GM18868 (cell line): ENCODE measurements around the gene OR2F1.
A peak's percentile ranks its signal among the peaks of the same experiment; 100 is the strongest.

Experiments used
- ATAC-seq: cut with Tn5 transposase; IDR thresholded peaks from one replicate; pipeline ENCODE4 v1.9.1; 2021; ENCODE audit warnings: mild to moderate bottlenecking, moderate library complexity; ENCODE audit not compliant: unreplicated experiment

Gene OR2F1, protein sequence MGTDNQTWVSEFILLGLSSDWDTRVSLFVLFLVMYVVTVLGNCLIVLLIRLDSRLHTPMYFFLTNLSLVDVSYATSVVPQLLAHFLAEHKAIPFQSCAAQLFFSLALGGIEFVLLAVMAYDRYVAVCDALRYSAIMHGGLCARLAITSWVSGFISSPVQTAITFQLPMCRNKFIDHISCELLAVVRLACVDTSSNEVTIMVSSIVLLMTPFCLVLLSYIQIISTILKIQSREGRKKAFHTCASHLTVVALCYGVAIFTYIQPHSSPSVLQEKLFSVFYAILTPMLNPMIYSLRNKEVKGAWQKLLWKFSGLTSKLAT

DNA sequence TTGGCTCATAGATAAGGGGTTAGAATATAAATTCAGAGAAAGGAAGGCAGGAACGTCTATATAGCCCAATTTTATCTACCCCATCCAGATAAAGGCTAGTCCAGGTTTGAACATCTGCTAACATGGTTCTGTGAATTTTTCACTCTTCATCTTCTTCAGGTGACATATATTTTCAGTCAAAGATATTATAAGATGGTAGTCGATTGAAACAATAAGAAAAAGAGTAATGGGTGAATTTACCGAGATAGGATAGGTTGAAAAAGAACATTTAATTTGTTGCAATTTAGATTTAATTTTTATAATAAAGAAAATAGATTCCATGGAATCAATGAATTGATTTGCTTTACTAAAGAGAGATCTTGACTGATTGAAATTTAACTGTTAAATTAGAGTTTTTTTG, at the start of gene OR2F1:
Gene OR2F1 (plus strand): TSS at position 301 of the 400 bp plus-strand sequence. CDS start 5,127 bp downstream, outside the sequence.
- ATAC-seq = no peak

DNA sequence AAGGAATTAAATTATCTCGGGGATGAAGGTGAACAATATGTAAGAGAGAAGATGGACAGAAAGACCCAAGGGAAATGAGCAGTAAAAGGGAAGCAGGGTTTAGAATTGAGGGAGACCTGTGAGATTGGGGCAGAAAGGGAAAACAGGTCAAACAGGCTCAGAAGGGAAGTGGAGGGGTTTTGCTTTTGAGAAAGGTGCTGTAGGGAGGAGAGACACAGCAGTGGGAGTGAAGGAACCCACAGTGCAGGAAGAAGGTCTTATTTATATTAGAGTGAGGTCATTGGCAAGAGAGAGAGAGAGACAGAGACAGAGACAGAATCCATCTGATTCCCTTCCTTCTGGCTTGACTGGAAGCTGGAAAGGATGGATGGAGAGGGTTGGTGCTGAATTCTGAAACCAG, 49.1 kb upstream of the OR2F1 start:
- ATAC-seq = no peak

DNA sequence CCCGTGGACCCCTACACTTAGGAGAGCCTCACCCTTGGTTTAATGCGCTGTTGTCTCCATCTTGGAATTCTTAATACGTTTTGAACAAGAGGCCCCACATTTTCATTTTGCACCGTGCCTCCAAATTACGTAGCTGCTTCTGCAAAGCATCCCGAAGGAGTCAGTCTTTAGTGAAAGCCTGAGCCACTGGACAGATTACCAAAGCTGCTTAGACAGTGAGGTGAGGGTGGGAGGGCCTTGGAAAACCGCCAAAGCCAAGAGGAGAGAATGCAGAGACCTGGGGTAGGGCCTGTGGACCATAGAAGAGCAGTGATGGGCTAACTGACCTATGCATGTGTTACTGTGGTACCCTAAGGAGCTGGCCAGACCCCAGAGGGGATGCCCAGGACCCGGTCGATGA, 48.5 kb upstream of the OR2F1 start:
- ATAC-seq = no peak

DNA sequence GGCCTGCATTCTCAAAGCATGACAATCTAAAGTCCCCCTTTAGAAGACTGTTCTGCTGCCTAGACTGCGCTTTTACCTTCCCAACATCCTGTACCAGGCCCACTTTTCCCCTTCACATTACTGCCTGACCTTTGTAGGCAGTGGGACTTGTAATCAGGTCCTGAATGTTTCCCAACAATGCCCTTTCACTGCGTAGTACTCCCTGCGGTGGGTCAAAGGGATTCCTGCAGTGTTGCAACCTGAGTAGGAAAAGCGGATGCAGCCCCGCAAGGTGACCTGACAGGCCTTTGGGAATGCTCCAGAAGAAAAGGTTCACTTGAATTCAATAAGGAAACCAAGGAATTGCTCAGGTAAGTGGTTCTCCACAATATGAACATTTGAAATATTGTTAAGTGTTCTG, 47.7 kb upstream of the OR2F1 start:
- ATAC-seq = no peak

DNA sequence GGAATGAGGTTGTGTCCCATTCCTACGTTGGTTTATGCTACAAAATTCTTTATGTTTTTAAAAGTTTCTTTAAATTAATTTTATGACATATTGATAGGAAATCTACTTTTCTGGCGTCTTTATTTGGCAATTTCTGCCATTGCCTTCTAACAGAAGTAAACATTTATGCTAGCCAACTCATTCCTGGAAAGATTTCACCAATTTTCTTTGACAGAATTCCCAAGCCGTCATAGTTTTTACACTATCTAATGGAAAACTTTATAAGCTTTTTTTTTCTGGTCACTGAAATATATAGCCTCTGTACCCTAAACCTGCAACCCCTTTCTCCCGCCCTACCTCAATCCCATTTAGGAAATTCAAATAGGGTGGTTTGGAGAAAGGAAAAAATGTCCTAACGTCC, 46.5 kb upstream of the OR2F1 start:
- ATAC-seq = no peak

DNA sequence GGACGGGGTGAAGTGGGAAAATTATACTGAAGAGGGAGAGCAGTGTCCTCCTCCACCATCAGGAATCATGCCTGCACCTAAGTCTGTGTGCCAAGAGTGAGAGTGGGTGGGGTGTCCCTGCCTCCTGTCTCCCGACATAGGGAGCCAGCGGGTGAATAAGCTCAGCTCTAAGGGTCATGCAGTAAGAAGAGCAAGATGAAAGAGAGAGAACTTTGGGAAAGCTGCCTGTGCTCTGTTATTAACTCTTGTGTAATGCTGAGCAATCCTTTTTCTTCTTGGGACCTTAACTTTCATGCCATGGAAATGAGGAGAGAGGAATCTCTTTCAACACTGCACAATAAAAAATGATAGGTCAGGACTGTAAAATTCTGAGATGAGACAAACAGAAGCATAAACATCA, 44.8 kb upstream of the OR2F1 start:
- no peak for ATAC-seq

DNA sequence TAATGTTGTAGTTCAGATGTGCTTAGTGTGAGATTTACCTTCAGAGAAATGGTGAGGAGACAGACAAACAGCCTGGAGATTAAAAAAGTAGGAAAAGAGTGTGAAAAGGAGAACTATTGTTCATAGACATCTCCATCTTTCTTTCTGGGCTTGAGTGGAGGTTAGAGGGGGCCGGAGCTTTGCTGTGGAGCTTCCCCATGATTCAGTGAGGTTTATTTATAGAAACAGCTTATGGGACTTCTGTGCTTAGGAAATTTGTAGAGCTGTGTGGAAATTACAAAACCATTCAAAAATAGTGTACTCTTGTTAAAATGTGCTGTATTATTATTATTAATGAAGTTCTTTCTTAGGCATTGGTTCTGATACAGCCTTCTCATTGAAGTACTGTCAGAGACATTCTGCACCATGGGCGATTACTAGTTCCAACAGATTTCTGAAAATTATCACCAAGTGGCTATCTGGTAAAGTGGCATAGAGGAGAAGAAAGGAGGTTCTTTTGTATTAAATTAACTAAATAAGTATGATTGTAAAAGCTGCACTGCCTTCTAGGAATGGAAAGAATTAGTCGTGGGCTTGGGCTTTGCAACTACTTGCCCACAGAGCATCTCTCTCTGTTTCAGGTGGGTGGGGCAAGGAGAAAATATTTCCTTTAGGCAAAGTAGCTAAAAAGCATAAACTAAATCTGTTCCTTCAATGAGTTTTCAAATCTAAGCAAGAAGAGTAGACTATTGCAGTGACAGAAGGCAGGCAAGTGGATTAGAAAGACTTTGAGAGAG, 44.0 kb upstream of the OR2F1 start:
- no peak for ATAC-seq

DNA sequence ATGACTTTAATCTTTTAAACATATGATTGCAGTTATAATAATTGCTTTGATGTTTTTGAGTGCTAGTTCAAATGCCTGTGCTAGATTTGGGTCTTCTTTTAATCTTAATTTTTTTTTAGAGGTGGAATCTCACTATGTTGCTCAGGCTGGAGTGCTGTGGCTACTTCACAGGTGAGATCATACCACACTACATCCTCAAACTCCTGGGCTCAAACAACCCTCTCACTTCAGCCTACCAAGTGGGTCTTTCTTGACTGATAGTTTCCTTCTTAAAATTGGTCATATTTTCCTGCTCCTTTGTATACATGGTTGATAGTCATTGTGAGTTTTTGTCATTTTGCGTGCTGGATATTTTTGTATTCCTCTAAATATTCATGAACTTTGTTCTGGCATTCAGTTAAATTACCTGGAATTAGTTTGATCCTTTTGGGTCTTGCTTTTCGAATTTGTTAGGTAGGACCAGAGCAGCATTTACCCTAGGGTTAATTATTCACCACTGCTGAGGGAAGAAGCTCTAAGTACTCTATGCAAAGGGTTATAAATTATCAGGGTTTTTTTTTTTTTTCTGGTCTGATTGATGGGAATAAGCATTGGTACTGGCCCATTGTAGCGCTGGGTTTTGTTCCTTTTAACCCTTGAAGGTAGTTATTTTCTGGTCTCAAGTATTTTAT, 40.6 kb upstream of the OR2F1 start:
- ATAC-seq = no peak

DNA sequence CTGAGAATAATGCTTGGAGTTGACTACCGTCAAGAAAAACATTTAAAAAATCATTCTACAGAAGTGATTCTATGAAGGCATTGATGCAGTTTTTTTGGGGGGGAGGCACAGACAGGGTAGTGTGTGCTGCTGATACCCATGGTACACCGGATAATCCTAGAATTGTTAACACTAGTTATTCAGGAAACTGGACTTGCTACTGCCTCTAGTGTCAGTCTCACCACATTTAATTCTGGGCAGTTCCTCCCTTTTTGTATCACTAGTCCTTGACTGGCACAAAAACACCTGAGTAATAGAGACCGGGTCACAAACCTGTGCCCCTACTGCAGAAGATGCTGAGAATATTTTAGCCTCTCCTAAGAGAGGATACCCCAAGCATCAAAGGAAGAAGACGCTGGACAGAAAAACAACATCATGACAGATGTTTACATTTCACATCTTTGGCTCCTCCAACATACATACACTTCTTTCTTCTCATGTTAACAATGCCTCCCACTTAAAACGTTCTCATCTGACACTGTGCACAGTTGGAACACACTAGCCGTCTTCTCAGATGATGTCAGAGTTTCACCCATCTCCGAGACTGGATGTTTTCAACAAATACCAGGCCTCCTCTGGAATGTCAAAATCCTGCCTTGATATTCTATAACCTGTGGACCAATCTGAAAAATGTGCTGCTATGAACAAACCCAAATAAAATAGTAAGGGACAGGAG, 39.5 kb upstream of the OR2F1 start:
- ATAC-seq = no peak

DNA sequence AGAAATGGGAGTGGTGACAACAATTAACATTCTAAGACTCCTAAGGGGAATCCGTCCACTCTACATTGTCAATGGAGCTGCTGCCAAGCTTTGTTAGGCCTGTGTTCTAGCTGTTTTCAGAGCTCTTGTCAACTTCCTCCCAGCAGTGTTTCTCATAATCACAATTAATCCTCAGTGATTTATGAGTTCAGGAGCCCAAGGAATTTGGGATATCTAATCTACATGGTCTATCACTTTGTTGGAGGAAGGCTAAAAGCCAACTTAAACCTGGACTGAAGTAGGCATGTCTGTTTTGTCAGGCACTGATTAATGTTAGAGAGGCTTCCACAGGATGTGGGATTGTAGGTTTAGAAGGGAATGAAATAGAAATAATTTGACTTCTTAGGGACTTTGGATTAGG, 29.8 kb upstream of the OR2F1 start:
- ATAC-seq = no peak

DNA sequence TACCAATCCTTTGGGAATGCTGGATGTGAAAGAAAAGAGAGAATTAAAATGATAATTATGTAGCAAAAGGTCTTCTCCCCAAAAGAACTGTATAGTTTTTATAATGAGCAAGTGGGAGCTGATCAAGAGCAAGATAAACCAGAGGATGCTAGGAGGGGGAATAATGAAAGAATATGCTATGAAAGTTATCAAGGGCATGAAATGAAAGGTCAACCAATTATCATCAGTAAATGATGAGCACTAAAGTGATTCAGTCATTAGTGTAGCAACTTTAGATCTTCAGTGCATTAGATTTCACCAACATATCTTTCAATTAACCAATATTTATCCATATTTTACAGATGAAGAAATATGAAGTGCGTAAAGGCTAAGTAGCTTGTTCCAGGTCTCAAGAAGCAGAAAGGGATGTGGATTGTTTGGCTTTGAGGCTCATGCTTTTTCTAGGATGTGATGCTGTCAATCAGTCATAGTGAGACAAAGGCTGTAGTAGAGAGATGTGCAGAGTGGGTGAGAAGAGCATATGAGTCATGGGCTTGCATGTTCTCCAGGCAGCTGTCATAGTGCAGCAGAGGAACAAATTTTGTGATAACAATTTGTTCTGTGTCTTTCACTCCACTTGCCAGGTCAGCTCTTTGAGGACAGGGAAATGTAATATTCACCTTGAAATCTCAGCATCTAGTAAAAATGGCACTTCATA, 25.3 kb upstream of the OR2F1 start:
- ATAC-seq = peak; percentile 72

DNA sequence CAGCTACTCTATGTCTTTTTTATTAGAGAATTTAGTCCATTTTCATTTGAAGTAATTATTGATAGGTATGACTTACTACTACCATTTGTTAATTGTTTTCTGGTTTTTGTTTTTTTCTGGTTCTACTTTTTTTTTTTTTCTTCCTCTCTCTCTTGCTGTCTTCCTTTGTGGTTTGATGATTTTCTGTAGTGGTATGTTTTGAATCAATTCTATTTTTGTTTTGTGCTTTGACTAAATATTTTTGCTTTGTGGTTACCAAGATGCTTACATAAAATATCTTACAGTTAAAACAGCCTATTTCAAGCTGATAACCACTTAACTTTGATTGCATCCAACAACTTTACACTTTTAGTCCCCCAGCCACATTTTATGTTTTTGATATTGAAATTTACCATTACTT, 22.9 kb upstream of the OR2F1 start:
- ATAC-seq = no peak

DNA sequence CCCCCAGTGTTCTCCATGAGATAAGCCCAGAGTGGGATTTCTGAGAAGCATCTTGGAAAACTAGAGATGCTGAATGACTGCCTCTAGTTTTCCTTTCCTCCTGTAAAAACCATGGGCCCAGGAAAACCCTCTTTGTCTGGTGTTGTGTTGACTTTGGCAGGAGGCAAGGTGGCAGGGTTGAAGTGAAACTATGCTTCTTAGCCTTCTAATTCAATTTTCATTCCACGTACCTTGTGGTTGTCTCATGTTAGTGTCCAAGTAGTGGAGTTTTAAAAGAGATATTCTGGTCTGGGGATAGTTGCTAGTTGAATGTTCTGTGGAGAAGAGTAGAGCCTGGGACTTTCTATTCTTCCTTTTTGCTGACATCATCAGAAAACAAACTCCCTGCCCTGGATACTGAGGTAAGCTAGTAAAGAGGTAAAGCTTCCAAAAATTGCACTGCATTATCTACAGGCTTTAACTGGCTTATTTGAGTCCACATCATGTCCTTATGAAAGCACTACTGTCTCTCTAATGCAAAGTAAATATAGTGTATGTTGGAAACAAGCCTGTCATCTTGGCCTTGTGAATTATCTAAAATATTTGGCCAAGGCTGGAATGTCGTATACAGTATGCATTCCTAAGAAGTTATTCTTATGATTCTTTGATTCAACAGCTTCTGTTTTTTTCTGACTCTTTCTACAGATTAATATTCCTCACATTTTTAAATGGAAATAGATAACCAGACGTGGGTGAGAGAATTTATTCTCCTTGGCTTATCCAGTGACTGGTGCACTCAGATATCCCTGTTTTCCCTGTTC, 19.9 kb upstream of the OR2F1 start, which contains the start of gene OR2F2:
Gene OR2F2 (plus strand): TSS at position 708 of the 800 bp plus-strand sequence. CDS start 0 bp downstream, at position 708.
- no peak for ATAC-seq

DNA sequence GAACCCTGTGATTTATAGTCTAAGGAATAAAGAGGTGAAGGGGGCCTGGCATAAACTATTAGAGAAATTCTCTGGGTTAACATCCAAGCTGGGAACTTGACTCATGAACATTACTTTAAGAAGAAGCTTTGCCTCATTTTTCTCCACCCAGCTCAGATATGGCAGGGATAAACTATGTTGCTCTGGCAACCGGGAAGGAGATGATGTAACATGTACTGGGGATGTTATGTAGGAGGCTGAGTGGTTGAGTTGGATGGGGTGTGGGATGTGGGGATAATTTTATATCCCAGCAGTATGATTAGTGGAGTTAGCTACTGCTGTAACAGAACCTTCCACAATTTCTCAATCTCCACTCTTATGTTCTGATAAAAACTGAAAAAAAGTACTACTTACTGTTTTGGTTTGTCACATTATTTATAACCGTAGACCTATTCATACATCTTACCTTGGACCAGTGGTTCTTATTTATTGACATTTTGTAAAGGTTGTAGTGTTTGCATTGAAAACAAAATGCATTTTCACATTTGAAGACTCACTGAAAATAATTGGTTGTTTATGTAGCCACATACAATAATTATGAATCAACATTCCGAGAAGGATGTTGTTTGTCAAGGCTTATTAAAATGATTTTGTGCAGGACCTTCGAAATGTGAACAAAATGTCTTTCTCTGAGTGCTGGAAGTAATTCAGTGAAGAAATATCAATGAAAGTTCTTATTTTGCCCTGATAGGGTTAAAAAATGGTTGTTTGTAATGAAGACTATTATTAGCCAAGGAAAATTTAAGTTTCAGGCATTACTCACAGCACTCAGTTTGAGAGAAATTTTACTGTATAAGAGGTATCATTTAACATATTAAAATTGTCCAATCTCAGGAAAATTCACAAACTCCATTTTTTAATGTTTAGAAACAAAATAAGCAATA, 18.3 kb upstream of the OR2F1 start:
- ATAC-seq = no peak

DNA sequence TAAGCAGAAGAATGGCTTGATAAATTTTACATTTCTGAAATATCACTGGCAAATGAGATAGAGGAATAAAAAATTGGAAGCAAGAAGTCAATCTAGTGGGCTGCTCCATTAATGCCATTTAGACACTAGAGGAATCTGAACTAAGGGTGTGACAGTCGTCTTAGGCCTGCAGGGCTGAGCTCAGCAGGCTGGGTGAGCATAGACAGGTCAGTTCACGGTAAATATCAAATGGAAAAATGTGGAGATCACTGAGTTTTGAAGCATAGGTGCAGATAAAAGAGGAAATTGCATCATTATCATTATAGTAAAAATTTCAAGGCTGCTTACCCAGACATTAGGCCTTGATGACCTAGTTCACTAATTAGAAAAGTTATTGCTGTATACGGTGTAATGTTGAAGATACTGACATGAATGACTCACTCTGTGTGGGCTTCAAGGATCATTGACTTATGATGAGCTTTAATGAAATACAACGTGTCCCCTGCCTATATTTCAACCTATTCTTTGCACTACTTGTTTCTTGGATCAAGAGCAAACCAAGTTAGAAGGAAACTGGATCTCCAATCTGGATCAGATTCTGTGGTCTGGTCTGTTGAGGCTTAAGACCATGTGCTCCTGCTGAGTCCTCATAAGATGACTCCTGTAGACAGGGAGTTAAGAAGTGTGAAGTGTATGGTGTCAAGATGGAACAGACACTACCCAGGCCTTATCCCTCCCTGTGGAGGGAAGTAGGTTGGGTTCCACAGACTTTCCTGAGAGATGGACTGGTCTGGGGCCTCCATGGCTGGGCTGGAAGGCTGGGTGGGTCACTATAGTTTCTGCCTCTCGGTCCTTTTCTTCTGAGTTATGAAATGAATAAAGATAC, 16.0 kb upstream of the OR2F1 start:
- ATAC-seq = no peak

DNA sequence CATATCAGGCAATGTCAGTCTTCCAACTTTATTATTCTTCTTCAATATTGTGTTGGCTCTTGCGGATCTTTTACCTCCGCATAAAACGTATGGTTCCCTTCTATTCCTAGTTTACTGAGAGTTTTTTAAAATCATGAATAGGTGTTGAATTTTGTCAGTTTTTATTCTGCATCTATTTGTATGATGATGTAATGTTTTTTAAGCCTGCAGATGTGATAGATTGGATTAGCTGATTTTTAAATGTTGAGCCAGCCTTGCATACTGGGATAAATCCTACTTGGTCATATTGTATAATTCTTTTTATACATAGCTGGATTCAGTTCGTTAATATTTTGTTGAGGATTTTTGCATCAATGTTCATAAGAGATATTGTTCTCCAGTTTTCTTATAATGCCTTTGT, 9.2 kb upstream of the OR2F1 start:
- no peak for ATAC-seq

DNA sequence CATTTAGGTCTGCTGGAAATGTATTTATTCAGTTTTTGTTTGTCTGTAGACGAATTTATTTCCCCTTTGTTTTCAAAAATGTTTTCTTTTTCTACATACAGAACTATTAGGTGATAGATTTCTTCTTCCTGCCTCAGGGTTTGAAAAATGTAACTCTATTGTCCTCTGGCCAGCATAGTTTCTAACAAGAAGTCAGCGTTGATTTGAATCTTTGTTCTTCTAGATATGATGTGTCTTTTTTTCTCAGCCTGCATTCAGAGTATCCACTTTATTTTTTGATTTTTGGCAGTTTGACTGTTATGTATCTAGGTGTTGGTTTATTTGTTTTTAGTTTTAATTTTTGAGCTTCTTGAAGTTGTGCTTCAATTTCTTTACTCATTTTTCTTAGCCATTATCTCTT, 7.5 kb upstream of the OR2F1 start:
- ATAC-seq = no peak

DNA sequence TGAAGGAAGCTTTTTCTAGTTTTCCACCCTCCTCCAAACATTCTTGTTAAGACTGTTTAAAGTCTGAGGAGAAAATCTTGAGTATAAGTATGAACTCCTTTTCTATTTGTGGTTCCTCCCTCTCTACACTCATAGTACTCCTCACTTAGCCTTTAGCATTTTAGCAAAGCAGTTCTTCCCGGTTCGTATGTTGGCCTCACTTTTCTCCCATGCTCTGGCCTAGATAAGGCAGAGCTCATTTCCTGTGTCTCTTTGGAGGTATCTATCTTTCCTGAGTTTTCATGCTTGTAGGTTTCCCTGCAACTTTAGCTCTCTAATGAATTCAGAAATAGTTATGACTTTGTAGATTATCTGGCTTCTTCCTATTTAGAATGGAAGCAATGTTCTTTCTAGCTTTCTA, 5.9 kb upstream of the OR2F1 start:
- ATAC-seq = no peak
